OCI-LY7 (cell line): ENCODE measurements around the gene IL37.

Source experiments
- CTCF ChIP-seq: fragments of 200-600 bp; sonication (generic); conservative IDR thresholded peaks from 2 replicates; pipeline ENCODE4 v1.5.1; 2014; ENCODE audit warnings: mild to moderate bottlenecking, antibody characterized with exemption, low read length, moderate library complexity, mixed read lengths
- EZH2phosphoT487 ChIP-seq: fragments of 200-600 bp; sonication (generic); IDR thresholded peaks from 2 replicates; pipeline ENCODE4 v1.6.1; 2018; ENCODE audit warnings: low read depth, borderline replicate concordance, mild to moderate bottlenecking, mixed run types, antibody characterized with exemption, low read length, moderate library complexity, mixed read lengths

GRCh38 chr2:112920923-112921532, 10.1 kb downstream of the IL37 start:
- no peak for TF ChIP-seq CTCF
- no peak for TF ChIP-seq EZH2phosphoT487
